ENCODE data around the gene LMAN2L. TPM values are rescaled to one million over a fixed set of nuclear protein-coding genes. Genes with fewer than 3 reads are reported as not detected.
A peak's percentile ranks its signal among the peaks of the same experiment; 100 is the strongest.

LMAN2L gene
- total RNA-seq, 4 donors from 2014 or later, result 17.2 to 21.5 (median 19.1) TPM

GRCh38 chr2:96775160-96775559 lies 35.3 kb upstream of the LMAN2L start:
- no peak overlapping the region for H3K4me3 ChIP-seq (ENCODE audit: low read depth, poor library complexity, severe bottlenecking)
- no peak for TF ChIP-seq POLR2A (IDR thresholded peaks at IDR 0.05)
- TF ChIP-seq CTCF (IDR thresholded peaks at IDR 0.05), result no peak
- no peak for DNase-seq (ENCODE audit: low spot score in 2 of 2)
- intact Hi-C loops (cut with DNase I; ENCODE audit: low total_unique reads), result no loop called here
- 0 to 56% methylated on average over 1 of the region's 1 CpG for whole genome bisulfite sequencing, 2 donors

GRCh38 chr2:96773922-96774321 lies 34.1 kb upstream of the LMAN2L start:
- 45 to 58% methylated on average over 7 of the region's 7 CpGs for WGBS, 2 donors
- intact Hi-C loops (cut with DNase I; ENCODE audit: low total_unique reads), result no loop called here
- TF ChIP-seq POLR2A (IDR thresholded peaks at IDR 0.05), result no peak
- no peak overlapping the region for H3K4me3 ChIP-seq (ENCODE audit: low read depth, poor library complexity, severe bottlenecking)
- no peak for DNase-seq (ENCODE audit: low spot score in 2 of 2)

GRCh38 chr2:96772903-96773671 lies 33.2 kb upstream of the LMAN2L start:
- H3K4me3 ChIP-seq (ENCODE audit: low read depth, poor library complexity, severe bottlenecking), result no peak overlapping the region
- TF ChIP-seq CTCF (IDR thresholded peaks at IDR 0.05), result no peak
- TF ChIP-seq POLR2A (IDR thresholded peaks at IDR 0.05), result no peak
- no peak for DNase-seq (ENCODE audit: low spot score in 2 of 2)
- intact Hi-C loops (cut with DNase I; ENCODE audit: low total_unique reads), result no loop called here
- WGBS, 2 donors, result 58 to 62% methylated on average over 12 of the region's 12 CpGs

- intact Hi-C loops (cut with DNase I; ENCODE audit: low total_unique reads), result no loop called here
- peak in 1 of 2 donors; percentile 59 for DNase-seq (ENCODE audit: low spot score in 2 of 2)
- TF ChIP-seq CTCF (IDR thresholded peaks at IDR 0.05) (no peak), POLR2A (IDR thresholded peaks at IDR 0.05) (no peak)
- 57 to 68% methylated on average over 20 of the region's 20 CpGs for WGBS, 2 donors
- H3K4me3 ChIP-seq (ENCODE audit: low read depth, poor library complexity, severe bottlenecking), result no peak overlapping the region
These were observed 32.1 kb upstream of the LMAN2L start for GRCh38 chr2:96771796-96772618.

GRCh38 chr2:96770442-96771202 lies 30.8 kb upstream of the LMAN2L start:
- TF ChIP-seq CTCF (IDR thresholded peaks at IDR 0.05), result no peak
- TF ChIP-seq POLR2A (IDR thresholded peaks at IDR 0.05), result no peak
- no peak overlapping the region for H3K4me3 ChIP-seq (ENCODE audit: low read depth, poor library complexity, severe bottlenecking)
- WGBS, 2 donors, result 76 to 79% methylated on average over 24 to 25 of the region's 25 CpGs
- intact Hi-C loops (cut with DNase I; ENCODE audit: low total_unique reads), result no loop called here
- DNase-seq (ENCODE audit: low spot score in 2 of 2), result no peak

- no peak overlapping the region for H3K4me3 ChIP-seq (ENCODE audit: low read depth, poor library complexity, severe bottlenecking)
- TF ChIP-seq POLR2A (IDR thresholded peaks at IDR 0.05) (no peak), CTCF (IDR thresholded peaks at IDR 0.05) (no peak)
- peak in 1 of 2 donors; percentile 68 for DNase-seq (ENCODE audit: low spot score in 2 of 2)
- 8 to 17% methylated on average over 7 of the region's 7 CpGs for WGBS, 2 donors
- intact Hi-C loops (cut with DNase I; ENCODE audit: low total_unique reads), result no loop called here
These were observed 29.9 kb upstream of the LMAN2L start for GRCh38 chr2:96769814-96770213.
